Thoracic aorta (tissue), 2 donors: Measurements from ENCODE around the gene KLHL34. TPM values are rescaled to one million over a fixed set of nuclear protein-coding genes. Genes with fewer than 3 reads are reported as not detected.

Experiments
- ATAC-seq: fragments of 150-250 bp; one replicate; pipeline ENCODE4 v1.8.0; 2017; ENCODE audit warnings: low read depth; ENCODE audit not compliant: insufficient number of reproducible peaks, low FRiP score
- DNase-seq: peaks from one replicate; pipeline ENCODE4 v3.0.0-alpha.2; 2020; ENCODE audit warnings: low spot score
- H3K27ac ChIP-seq, 2 donors: fragments of 200-600 bp; sonication (generic); 1 replicate in 1 of 2; 2 replicates in 1 of 2; pipeline ENCODE4 v1.5.1; 2016; ENCODE audit warnings: mild to moderate bottlenecking in 2 of 2, moderate library complexity in 2 of 2
- H3K27me3 ChIP-seq: fragments of 200-600 bp; sonication (generic); replicated peaks from 2 replicates; pipeline ENCODE4 v1.6.0; 2016; ENCODE audit warnings: mild to moderate bottlenecking; ENCODE audit not compliant: insufficient read depth
- H3K36me3 ChIP-seq: fragments of 200-600 bp; sonication (generic); one replicate; pipeline ENCODE4 v1.5.1; 2016
- H3K4me1 ChIP-seq, 2 donors: fragments of 200-600 bp; sonication (generic); 1 replicate in 1 of 2; 2 replicates in 1 of 2; pipeline versions ENCODE4 v1.5.1 to v1.6.0; 2016; ENCODE audit warnings: low read depth in 2 of 2, mild to moderate bottlenecking in 1 of 2; ENCODE audit not compliant: control insufficient read depth in 1 of 2
- H3K4me3 ChIP-seq: fragments of 200-600 bp; sonication (generic); 2 replicates; pipeline ENCODE4 v1.5.1; 2016; ENCODE audit warnings: mild to moderate bottlenecking
- H3K9me3 ChIP-seq: fragments of 200-600 bp; sonication (generic); 2 replicates; pipeline ENCODE4 v1.5.1; 2016
- CTCF ChIP-seq: fragments of 200-600 bp; sonication (generic); IDR thresholded peaks from one replicate; pipeline ENCODE4 v1.5.1; 2019; ENCODE audit warnings: antibody characterized with exemption
- total RNA-seq, 2 donors: library from RNA; depleted of rRNA; stranded (reverse); fragments of >200 nt; gene quantifications; one replicate each; pipeline versions ENCODE4 v1.1.0 to v1.2.3, GENCODE V29; 2016

The KLHL34 gene
- total RNA-seq, 2 donors from 2014 or later, result not detected

- no peaks in the 10 kb centered on the region for H3K27me3 ChIP-seq
- no peaks in the 10 kb centered on the region for H3K36me3 ChIP-seq
- H3K27ac ChIP-seq, result no peak overlapping the region
- no peaks in the 10 kb centered on the region for H3K4me1 ChIP-seq
- DNase-seq (no peak), ATAC-seq (no peak)
- no peaks in the 10 kb centered on the region for H3K9me3 ChIP-seq
- TF ChIP-seq CTCF, result no peak
- H3K4me3 ChIP-seq, result no peak overlapping the region
Observed at GRCh38 chrX:21638311-21638710, 19.8 kb downstream of the KLHL34 start.

GRCh38 chrX:21632027-21632426, 26.1 kb downstream of the KLHL34 start:
- no peak for DNase-seq
- ATAC-seq, result no peak
- no peaks in the 10 kb centered on the region for H3K4me1 ChIP-seq
- no peaks in the 10 kb centered on the region for H3K36me3 ChIP-seq
- H3K27ac ChIP-seq, result no peak overlapping the region
- H3K4me3 ChIP-seq, result no peak overlapping the region
- no peaks in the 10 kb centered on the region for H3K27me3 ChIP-seq
- no peak for TF ChIP-seq CTCF
- H3K9me3 ChIP-seq, result no peaks in the 10 kb centered on the region

GRCh38 chrX:21623778-21624501, 34.2 kb downstream of the KLHL34 start:
- H3K27ac ChIP-seq, result no peak overlapping the region
- H3K4me3 ChIP-seq, result no peak overlapping the region
- H3K36me3 ChIP-seq, result no peaks in the 10 kb centered on the region
- ATAC-seq (no peak), DNase-seq (no peak)
- H3K27me3 ChIP-seq, result no peaks in the 10 kb centered on the region
- no peaks in the 10 kb centered on the region for H3K9me3 ChIP-seq
- no peaks in the 10 kb centered on the region for H3K4me1 ChIP-seq
- no peak for TF ChIP-seq CTCF

- Histone ChIP-seq H3K27ac (no peak overlapping the region), H3K4me3 (no peak overlapping the region), H3K27me3 (no peaks in the 10 kb centered on the region), H3K9me3 (no peaks in the 10 kb centered on the region), H3K36me3 (no peaks in the 10 kb centered on the region), H3K4me1 (no peaks in the 10 kb centered on the region)
- no peak for TF ChIP-seq CTCF
- ATAC-seq, result no peak
- DNase-seq, result no peak
Observed at GRCh38 chrX:21620234-21620633, 37.9 kb downstream of the KLHL34 start.

GRCh38 chrX:21616386-21616785, 41.7 kb downstream of the KLHL34 start:
- TF ChIP-seq CTCF, result no peak
- Histone ChIP-seq H3K4me1 (peaks cover 0 to 8% of the 10 kb centered on the region in 2 donors), H3K27me3 (no peaks in the 10 kb centered on the region), H3K36me3 (no peaks in the 10 kb centered on the region), H3K9me3 (no peaks in the 10 kb centered on the region), H3K4me3 (no peak overlapping the region), H3K27ac (no peak overlapping the region)
- ATAC-seq (no peak), DNase-seq (no peak)
